HepG2 (cell line): Measurements from ENCODE around the gene RXYLT1. TPM values are rescaled to one million over a fixed set of nuclear protein-coding genes. Genes with fewer than 3 reads are reported as not detected.

Source experiments
- ATM ChIP-seq: fragments of 450-650 bp; IDR thresholded peaks from 2 replicates; pipeline ENCODE4 v1.7.1; 2017; ENCODE audit warnings: mild to moderate bottlenecking, borderline replicate concordance
- ETV6 ChIP-seq: sonication (generic); formaldehyde crosslinking; conservative IDR thresholded peaks from 2 replicates; pipeline ENCODE4 v1.4.0; 2020; ENCODE audit warnings: missing genetic modification reagents
- HCFC1 ChIP-seq: fragments of 150-350 bp; IDR thresholded peaks from 2 replicates; pipeline ENCODE4 v1.6.1; 2014; ENCODE audit warnings: low read depth, low read length
- HDAC6 ChIP-seq: fragments of 200-600 bp; sonication (generic); IDR thresholded peaks from 2 replicates; pipeline ENCODE4 v1.7.0; 2017; ENCODE audit warnings: mild to moderate bottlenecking, antibody characterized with exemption, low read length, low read depth
- NRL ChIP-seq: sonication (generic); formaldehyde crosslinking; IDR thresholded peaks from 2 replicates; pipeline ENCODE4 v1.5.0; 2020; ENCODE audit warnings: missing genetic modification reagents, mild to moderate bottlenecking, moderate library complexity, borderline replicate concordance
- RERE ChIP-seq: IDR thresholded peaks from 2 replicates; pipeline ENCODE4 v1.6.1; 2016; ENCODE audit warnings: low read depth, missing genetic modification reagents, missing compliant biosample characterization
- SIN3A ChIP-seq: IDR thresholded peaks from 2 replicates; pipeline ENCODE4 v1.6.1; 2011; ENCODE audit warnings: low read depth, mild to moderate bottlenecking, control low read depth, low read length, borderline replicate concordance
- SRF ChIP-seq: IDR thresholded peaks from 2 replicates; pipeline ENCODE4 v1.6.1; 2011; ENCODE audit warnings: mild to moderate bottlenecking, low read depth, low read length, moderate library complexity
- ZMAT5 ChIP-seq: sonication (generic); formaldehyde crosslinking; IDR thresholded peaks from 2 replicates; pipeline ENCODE4 v1.5.0; 2020; ENCODE audit warnings: mild to moderate bottlenecking, low read depth, missing genetic modification reagents, borderline replicate concordance
- ZNF460 ChIP-seq: sonication (generic); formaldehyde crosslinking; IDR thresholded peaks from 2 replicates; pipeline ENCODE4 v1.5.1; 2020; ENCODE audit warnings: missing genetic modification reagents, mild to moderate bottlenecking, borderline replicate concordance
- ZNF572 ChIP-seq: sonication (generic); formaldehyde crosslinking; IDR thresholded peaks from 2 replicates; pipeline ENCODE4 v1.5.1; 2020; ENCODE audit warnings: mild to moderate bottlenecking, missing genetic modification reagents
- ZNF646 ChIP-seq: sonication (generic); formaldehyde crosslinking; IDR thresholded peaks from 2 replicates; pipeline ENCODE4 v1.9.0; 2021; ENCODE audit warnings: mild to moderate bottlenecking, missing genetic modification reagents
- ZNF784 ChIP-seq: sonication (generic); formaldehyde crosslinking; IDR thresholded peaks from 2 replicates; pipeline ENCODE4 v1.5.1; 2020; ENCODE audit warnings: missing genetic modification reagents, mild to moderate bottlenecking, borderline replicate concordance
- polyA plus RNA-seq, 8 experiments: library from polyadenylated mRNA; depleted of rRNA in 3 of 8; stranded (reverse) in 7 of 8; unstranded in 1 of 8; fragments of >200 nt; fragmentation: Illumina TruSeq in 4 of 8; extraction: Trizol in 4 of 8; gene quantifications; 2 replicates each; pipeline versions ENCODE4 v1.2.1 to v1.2.3, GENCODE V29; 2011 to 2016; ENCODE audit warnings: low read depth in 4 of 8, missing spikeins in 1 of 8, mixed read lengths in 1 of 8; ENCODE audit not compliant: insufficient read depth in 1 of 8
- total RNA-seq, 5 experiments: library from RNA; depleted of rRNA; stranded (reverse); fragments of >200 nt; fragmentation: Illumina TruSeq; extraction: Trizol; gene quantifications; 2 replicates each; pipeline ENCODE4 v1.2.3, GENCODE V29; 2016; ENCODE audit warnings: low read depth in 1 of 5

Gene RXYLT1
- total and polyA plus RNA-seq, 2 of the 13 experiments (the other 11 are each of a cell fraction or from before 2014, with no cell fraction given), result 8.3 to 15.5 TPM

- TF ChIP-seq RERE (no peak), ZNF646 (CRISPR knock-in tag) (no peak), ZNF460 (no peak), ATM (no peak), ZMAT5 (no peak), ZNF572 (CRISPR knock-in tag) (no peak), HCFC1 (no peak), HDAC6 (no peak), ZNF784 (CRISPR knock-in tag) (peak; percentile 42; the same call in 1 of the 2 replicates), SIN3A (peak; percentile 48; the same call in 1 of the 2 replicates), NRL (CRISPR knock-in tag) (peak; percentile 26; the same call in 1 of the 2 replicates), SRF (no peak), ETV6 (peak; percentile 77; the same call in 1 of the 2 replicates)
These were observed at the start of gene RXYLT1 (continued) for GRCh38 chr12:63779498-63780481.
